Measurements from ENCODE around the gene SOX13.

Gene SOX13

DNA sequence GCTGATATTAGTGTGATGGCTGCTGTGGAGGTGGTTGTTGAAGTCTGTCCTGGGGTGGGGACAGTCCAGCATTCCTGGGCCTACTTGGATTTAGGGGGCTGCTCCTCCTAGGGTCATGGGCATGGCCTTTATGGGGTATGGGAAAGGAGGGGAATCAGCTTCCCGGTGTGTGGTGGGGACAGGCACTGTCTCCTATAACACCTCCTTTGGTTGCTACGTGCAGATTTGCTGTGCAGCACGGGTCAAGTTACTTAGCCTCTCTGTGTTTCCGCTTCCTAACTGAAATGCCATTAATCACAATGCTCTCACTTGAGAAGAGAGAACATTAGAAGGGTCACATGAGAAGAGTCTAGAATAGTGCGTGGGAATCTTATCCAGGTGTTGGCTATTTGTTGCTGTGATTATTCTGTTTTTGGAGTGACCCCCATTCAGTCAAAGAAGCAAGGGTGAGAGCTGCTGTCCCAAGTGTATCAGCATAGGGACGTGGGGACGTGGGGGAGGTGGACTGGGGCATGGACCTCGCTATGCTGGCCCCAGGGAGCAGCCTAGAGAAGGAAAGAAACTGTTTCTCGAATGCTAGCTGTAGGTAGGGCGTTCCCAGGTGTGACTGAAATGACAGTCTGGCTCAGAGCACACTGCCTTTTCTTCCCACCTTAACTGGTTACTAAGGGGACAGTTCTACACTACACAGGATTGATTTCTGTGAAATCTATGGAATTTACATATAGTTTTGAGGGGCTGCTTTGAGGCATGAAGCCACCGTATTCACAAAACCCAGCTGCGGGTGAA is 19.9 kb downstream of the SOX13 start:
- H3K79me2 ChIP-seq (ENCODE audit: insufficient read depth, low read depth), result no peaks in the 10 kb centered on the region
- peaks cover 8% of the 10 kb centered on the region for H3K4me1 ChIP-seq (ENCODE audit: low read depth, poor library complexity, severe bottlenecking)
- H3K9ac ChIP-seq, result no peak overlapping the region
- no peak overlapping the region for H3K27ac ChIP-seq
- H3K4me3 ChIP-seq (IDR thresholded peaks at IDR 0.05; ENCODE audit: insufficient read depth, low read depth, low read length), result no peak overlapping the region
- TF ChIP-seq, protein P1, sequence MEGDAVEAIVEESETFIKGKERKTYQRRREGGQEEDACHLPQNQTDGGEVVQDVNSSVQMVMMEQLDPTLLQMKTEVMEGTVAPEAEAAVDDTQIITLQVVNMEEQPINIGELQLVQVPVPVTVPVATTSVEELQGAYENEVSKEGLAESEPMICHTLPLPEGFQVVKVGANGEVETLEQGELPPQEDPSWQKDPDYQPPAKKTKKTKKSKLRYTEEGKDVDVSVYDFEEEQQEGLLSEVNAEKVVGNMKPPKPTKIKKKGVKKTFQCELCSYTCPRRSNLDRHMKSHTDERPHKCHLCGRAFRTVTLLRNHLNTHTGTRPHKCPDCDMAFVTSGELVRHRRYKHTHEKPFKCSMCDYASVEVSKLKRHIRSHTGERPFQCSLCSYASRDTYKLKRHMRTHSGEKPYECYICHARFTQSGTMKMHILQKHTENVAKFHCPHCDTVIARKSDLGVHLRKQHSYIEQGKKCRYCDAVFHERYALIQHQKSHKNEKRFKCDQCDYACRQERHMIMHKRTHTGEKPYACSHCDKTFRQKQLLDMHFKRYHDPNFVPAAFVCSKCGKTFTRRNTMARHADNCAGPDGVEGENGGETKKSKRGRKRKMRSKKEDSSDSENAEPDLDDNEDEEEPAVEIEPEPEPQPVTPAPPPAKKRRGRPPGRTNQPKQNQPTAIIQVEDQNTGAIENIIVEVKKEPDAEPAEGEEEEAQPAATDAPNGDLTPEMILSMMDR (conservative IDR thresholded peaks at IDR 0.05; ENCODE audit: low read depth, low read length), result no peak
- no peak overlapping the region for H3K4me2 ChIP-seq
- H3K27me3 ChIP-seq (ENCODE audit: insufficient read depth, low read depth), result no peaks in the 10 kb centered on the region
- no peak overlapping the region for H2AFZ ChIP-seq (ENCODE audit: low read depth)
- H3K36me3 ChIP-seq (ENCODE audit: insufficient read depth), result no peaks in the 10 kb centered on the region
- no peaks in the 10 kb centered on the region for H4K20me1 ChIP-seq (ENCODE audit: insufficient read depth)

DNA sequence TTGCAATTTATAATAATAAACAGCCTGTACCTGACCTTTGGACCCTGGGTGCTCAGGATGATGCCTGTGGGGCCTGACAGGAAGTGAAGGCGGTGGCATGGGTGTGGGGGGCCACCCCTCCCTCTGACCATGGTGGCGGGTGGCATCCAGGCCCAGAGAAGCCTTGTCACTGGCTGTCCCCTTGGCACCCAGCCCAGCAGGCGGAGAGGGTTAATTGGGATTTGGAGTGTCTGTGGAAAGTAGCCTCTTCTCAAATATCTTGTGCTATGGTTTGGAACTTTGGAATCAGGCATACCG is 20.5 kb downstream of the SOX13 start:
- Histone ChIP-seq H3K4me1 (ENCODE audit: low read depth, poor library complexity, severe bottlenecking) (peaks cover 8% of the 10 kb centered on the region), H4K20me1 (ENCODE audit: insufficient read depth) (no peaks in the 10 kb centered on the region), H3K27me3 (ENCODE audit: insufficient read depth, low read depth) (no peaks in the 10 kb centered on the region), H3K27ac (no peak overlapping the region), H3K79me2 (ENCODE audit: insufficient read depth, low read depth) (no peaks in the 10 kb centered on the region), H3K4me3 (IDR thresholded peaks at IDR 0.05; ENCODE audit: insufficient read depth, low read depth, low read length) (no peak overlapping the region), H3K9ac (no peak overlapping the region), H2AFZ (ENCODE audit: low read depth) (no peak overlapping the region), H3K36me3 (ENCODE audit: insufficient read depth) (no peaks in the 10 kb centered on the region), H3K4me2 (no peak overlapping the region)
- TF ChIP-seq, protein P1 (conservative IDR thresholded peaks at IDR 0.05; ENCODE audit: low read depth, low read length), result no peak

DNA sequence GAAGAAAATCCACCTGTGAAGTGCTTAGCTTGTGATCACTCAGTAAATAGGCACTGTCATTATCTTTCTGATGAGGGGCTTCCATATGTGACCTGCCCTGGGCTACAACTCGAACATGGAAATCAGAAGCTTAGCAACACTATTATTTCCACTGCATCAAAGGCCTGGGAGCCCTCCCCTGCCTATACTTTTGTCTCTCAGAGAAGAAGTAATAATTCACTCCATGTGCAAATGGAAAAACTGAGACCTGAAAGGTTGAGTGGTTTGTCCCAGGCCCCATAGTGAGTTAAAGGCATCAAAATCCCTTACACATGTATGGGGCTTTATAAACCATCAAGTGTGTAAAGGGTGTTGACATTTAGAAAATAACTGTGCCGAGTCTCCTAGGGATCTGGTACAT is 20.9 kb downstream of the SOX13 start:
- no peaks in the 10 kb centered on the region for H3K27me3 ChIP-seq (ENCODE audit: insufficient read depth, low read depth)
- H3K4me2 ChIP-seq, result no peak overlapping the region
- no peak overlapping the region for H3K27ac ChIP-seq
- no peak overlapping the region for H3K9ac ChIP-seq
- H2AFZ ChIP-seq (ENCODE audit: low read depth), result no peak overlapping the region
- H3K4me3 ChIP-seq (IDR thresholded peaks at IDR 0.05; ENCODE audit: insufficient read depth, low read depth, low read length), result no peak overlapping the region
- peaks cover 8% of the 10 kb centered on the region for H3K4me1 ChIP-seq (ENCODE audit: low read depth, poor library complexity, severe bottlenecking)
- no peaks in the 10 kb centered on the region for H4K20me1 ChIP-seq (ENCODE audit: insufficient read depth)
- TF ChIP-seq, protein P1 (conservative IDR thresholded peaks at IDR 0.05; ENCODE audit: low read depth, low read length), result no peak
- no peaks in the 10 kb centered on the region for H3K36me3 ChIP-seq (ENCODE audit: insufficient read depth)
- no peaks in the 10 kb centered on the region for H3K79me2 ChIP-seq (ENCODE audit: insufficient read depth, low read depth)

DNA sequence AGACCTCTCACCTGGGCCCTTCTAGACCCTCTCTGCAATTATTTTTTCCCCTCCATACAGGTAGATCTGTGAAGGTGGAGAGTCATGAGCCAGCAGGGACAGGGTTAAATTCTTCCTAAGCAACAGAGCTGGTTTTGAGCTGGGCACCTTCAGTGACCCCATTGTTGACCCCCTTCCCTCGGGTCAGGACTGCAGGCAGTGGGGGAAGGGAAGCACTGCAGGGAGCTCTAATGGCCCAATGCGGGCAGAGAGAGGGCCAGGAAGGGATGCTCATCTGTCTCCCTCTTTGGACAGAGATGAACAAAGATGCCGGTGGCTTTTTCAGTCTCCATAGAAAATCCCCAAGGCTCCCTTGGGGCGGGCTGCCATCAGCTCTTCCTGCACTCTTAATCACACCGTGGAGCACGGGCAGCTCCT is 21.4 kb downstream of the SOX13 start:
- H3K36me3 ChIP-seq (ENCODE audit: insufficient read depth), result no peaks in the 10 kb centered on the region
- no peaks in the 10 kb centered on the region for H3K27me3 ChIP-seq (ENCODE audit: insufficient read depth, low read depth)
- H3K27ac ChIP-seq, result no peak overlapping the region
- no peaks in the 10 kb centered on the region for H3K79me2 ChIP-seq (ENCODE audit: insufficient read depth, low read depth)
- H2AFZ ChIP-seq (ENCODE audit: low read depth), result no peak overlapping the region
- no peaks in the 10 kb centered on the region for H4K20me1 ChIP-seq (ENCODE audit: insufficient read depth)
- no peak overlapping the region for H3K4me2 ChIP-seq
- H3K4me3 ChIP-seq (IDR thresholded peaks at IDR 0.05; ENCODE audit: insufficient read depth, low read depth, low read length), result no peak overlapping the region
- H3K4me1 ChIP-seq (ENCODE audit: low read depth, poor library complexity, severe bottlenecking), result peaks cover 8% of the 10 kb centered on the region
- H3K9ac ChIP-seq, result no peak overlapping the region
- TF ChIP-seq, protein P1 (conservative IDR thresholded peaks at IDR 0.05; ENCODE audit: low read depth, low read length), result no peak
